ENCODE results near the gene CNR2.

- TF ChIP-seq CTCF (IDR thresholded peaks at IDR 0.05) = no peak
- no peak for TF ChIP-seq POLR2A (IDR thresholded peaks at IDR 0.05)
These were observed 64.2 kb downstream of the CNR2 start for GRCh38 chr1:23848673-23849616.

All from lower leg skin (tissue), 3 donors.